K562 (cell line): ENCODE results near the gene TMEM273. TPM values are rescaled to one million over a fixed set of nuclear protein-coding genes. Genes with fewer than 3 reads are reported as not detected.

Source experiments
- ATAC-seq: fragments of 200-7000 bp; cut with Tn5 transposase; 3 replicates; pipeline ENCODE4 v1.9.1; 2020; ENCODE audit warnings: moderate library complexity
- BruUV-seq: library from RNA; stranded (reverse); fragments of 400-500 nt; replicated peaks from 2 replicates; lab custom pipeline; 2021; lab: Mats Ljungman, UMichigan
- CTCF ChIA-PET: fragments of 300-600 bp; formaldehyde crosslinking; extraction: SDS; loops from one replicate; lab custom pipeline; 2021; ENCODE audit warnings: low intra/inter-chr PET ratio; lab: Yijun Ruan, JAX
- POLR2A ChIA-PET: fragments of 300-600, 350-650 bp; sonication (Branson Sonifier 250); formaldehyde crosslinking; extraction: SDS; loops from one replicate; lab custom pipeline; 2021; ENCODE audit warnings: antibody characterized with exemption, inconsistent platforms; lab: Yijun Ruan, JAX
- DNase-seq, 4 experiments: peaks; one replicate each; pipeline versions ENCODE4 v3.0.0 to v3.0.0-alpha.2; 2011 to 2018; ENCODE audit warnings: low spot score in 3 of 4, mixed read lengths in 3 of 4; ENCODE audit errors: extremely low read depth in 1 of 4
- FAIRE-seq: peaks from 2 replicates; lab custom pipeline; 2011; peaks lifted over from hg19 to GRCh38; lab: Jason Lieb, UNC
- H2AFZ ChIP-seq: 2 replicates; pipeline ENCODE4 v1.6.0; 2011; ENCODE audit warnings: low read depth, low read length, control low read depth, inconsistent platforms
- H3K27ac ChIP-seq: fragments of 200-600 bp; 3 replicates; pipeline ENCODE4 v1.8.0; 2011; ENCODE audit warnings: low read depth, mild to moderate bottlenecking, control low read depth, inconsistent platforms, low read length, moderate library complexity, mixed read lengths; ENCODE audit errors: extremely low read depth
- H3K27me3 ChIP-seq, 2 experiments: fragments of 300-600 bp in 1 of 2; 2 replicates in 1 of 2; 3 replicates in 1 of 2; pipeline versions ENCODE4 v1.6.0 to v1.8.0; 2011; ENCODE audit warnings: inconsistent platforms in 2 of 2, low read length in 2 of 2, mild to moderate bottlenecking in 1 of 2, mixed read lengths in 1 of 2, moderate library complexity in 1 of 2; ENCODE audit not compliant: control insufficient read depth in 2 of 2, insufficient read depth in 2 of 2
- H3K36me3 ChIP-seq: fragments of 300-600 bp; 3 replicates; pipeline ENCODE4 v1.8.0; 2011; ENCODE audit warnings: mild to moderate bottlenecking, low read length, inconsistent platforms; ENCODE audit not compliant: control insufficient read depth, insufficient read depth
- H3K4me1 ChIP-seq, 2 experiments: fragments of 200-600 bp in 1 of 2; replicated peaks in 1 of 2; 2 replicates in 1 of 2; 3 replicates in 1 of 2; pipeline versions ENCODE4 v1.5.1 to v1.8.0; 2011; ENCODE audit warnings: inconsistent platforms in 2 of 2, low read length in 2 of 2, mild to moderate bottlenecking in 1 of 2, mixed read lengths in 1 of 2, moderate library complexity in 1 of 2; ENCODE audit not compliant: control insufficient read depth in 2 of 2, insufficient read depth in 2 of 2
- H3K4me2 ChIP-seq: 2 replicates; pipeline ENCODE4 v1.6.1; 2011; ENCODE audit warnings: low read length, control low read depth, inconsistent platforms, mixed read lengths; ENCODE audit not compliant: insufficient read depth
- H3K4me3 ChIP-seq: fragments of 200-600 bp; sonication (generic), shearing (Covaris generic); 2 replicates; pipeline ENCODE4 v1.5.1; 2016; ENCODE audit warnings: control low read depth, inconsistent platforms
- H3K79me2 ChIP-seq: fragments of 200-600 bp; 3 replicates; pipeline ENCODE4 v1.8.0; 2011; ENCODE audit warnings: low read length, inconsistent platforms; ENCODE audit not compliant: control insufficient read depth, insufficient read depth
- H3K9ac ChIP-seq, 2 experiments: 2 replicates each; pipeline versions ENCODE4 v1.6.0 to v1.6.1; 2011; ENCODE audit warnings: low read depth in 2 of 2, low read length in 2 of 2, control low read depth in 1 of 2, inconsistent platforms in 1 of 2, mild to moderate bottlenecking in 1 of 2, mixed read lengths in 1 of 2; ENCODE audit not compliant: insufficient read depth in 1 of 2
- H3K9me1 ChIP-seq: one replicate; pipeline ENCODE4 v1.6.0; 2011; ENCODE audit warnings: inconsistent platforms, mild to moderate bottlenecking, low read length, moderate library complexity; ENCODE audit not compliant: control insufficient read depth, insufficient read depth
- H3K9me3 ChIP-seq: replicated peaks from 2 replicates; pipeline ENCODE4 v1.5.1; 2011; ENCODE audit warnings: low read depth, low read length, inconsistent platforms; ENCODE audit not compliant: control insufficient read depth, insufficient read depth
- H4K20me1 ChIP-seq: replicated peaks from 2 replicates; pipeline ENCODE4 v1.6.1; 2011; ENCODE audit warnings: low read length, inconsistent platforms, mixed read lengths; ENCODE audit not compliant: control insufficient read depth, insufficient read depth
- CBX2 ChIP-seq: fragments of 200-600 bp; sonication (generic); IDR thresholded peaks from one replicate; pipeline ENCODE4 v1.6.1; 2012; ENCODE audit warnings: mild to moderate bottlenecking, low read length, inconsistent platforms; ENCODE audit not compliant: insufficient read depth, poor library complexity, severe bottlenecking
- CXXC5 ChIP-seq: fragments of 250-450 bp; sonication (Bioruptor Pico); IDR thresholded peaks from 2 replicates; pipeline ENCODE4 v1.8.0; 2022; ENCODE audit warnings: inconsistent platforms, mild to moderate bottlenecking, moderate library complexity
- HSF4 ChIP-seq: fragments of 250-450 bp; sonication (Bioruptor Pico); IDR thresholded peaks from 2 replicates; pipeline ENCODE4 v2.1.2; 2022; ENCODE audit warnings: mild to moderate bottlenecking, moderate library complexity, borderline replicate concordance
- KDM1A ChIP-seq, 2 experiments: fragments of 450-650 bp; IDR thresholded peaks; 2 replicates each; pipeline ENCODE4 v1.6.1; 2016; ENCODE audit warnings: mild to moderate bottlenecking in 2 of 2
- ZNF133 ChIP-seq: fragments of 250-450 bp; sonication (Bioruptor Pico); IDR thresholded peaks from 2 replicates; pipeline ENCODE4 v1.4.0; 2020; ENCODE audit warnings: mild to moderate bottlenecking
- ZNF696 ChIP-seq: fragments of 250-450 bp; sonication (Bioruptor Pico); conservative IDR thresholded peaks from 2 replicates; pipeline ENCODE4 v1.4.0; 2020; ENCODE audit warnings: mild to moderate bottlenecking, moderate library complexity
- ZNF699 ChIP-seq: fragments of 250-450 bp; sonication (Bioruptor Pico); IDR thresholded peaks from 2 replicates; pipeline ENCODE4 v1.8.0; 2021; ENCODE audit warnings: mild to moderate bottlenecking, moderate library complexity; ENCODE audit not compliant: insufficient replicate concordance
- WGBS: fragments of 100-300 bp; shearing (Covaris generic); methylation state at CpG from one replicate; pipeline ENCODE4 v1.1.6; 2016; ENCODE audit warnings: low coverage, mixed read lengths; ENCODE audit not compliant: insufficient coverage; ENCODE audit errors: missing lambda C conversion rate; 5-methylcytosine and 5-hydroxymethylcytosine counted together
- in situ Hi-C: fragments of 300-500 bp; cut with MboI; formaldehyde crosslinking; loops from 4 replicates; pipeline ENCODE4 v1.15.0; 2018; ENCODE audit warnings: inconsistent platforms, mixed read lengths
- intact Hi-C: fragments of 100-400 bp; cut with micrococcal nuclease; formaldehyde crosslinking; loops from 2 replicates; pipeline ENCODE4 v1.14.2; 2022
- polyA plus RNA-seq, 8 experiments: library from polyadenylated mRNA; depleted of rRNA in 4 of 8; stranded (reverse) in 5 of 8; unstranded in 3 of 8; fragments of >200 nt; fragmentation: Nextera tagmentation in 2 of 8; fragmentation: Illumina TruSeq in 1 of 8; extraction: Ambion mirVana in 2 of 8; extraction: Trizol in 1 of 8; gene quantifications; 2 replicates each; pipeline versions ENCODE4 v1.2.1 to v1.2.3, GENCODE V29; 2011 to 2014; ENCODE audit warnings: inconsistent platforms in 1 of 8, missing spikeins in 1 of 8
- total RNA-seq, 7 experiments: library from RNA; depleted of rRNA in 6 of 7; stranded (reverse); fragments of >200 nt in 6 of 7; fragmentation: Illumina TruSeq in 2 of 7; extraction: Trizol in 2 of 7; gene quantifications; 2 replicates each; pipeline versions ENCODE4 v1.2.1 to v1.2.3, GENCODE V29; 2011 to 2021; ENCODE audit warnings: low replicate concordance in 1 of 7

TMEM273 gene
- total and polyA plus RNA-seq, 9 of the 15 experiments (the other 6 are each of a cell fraction or from before 2014, with no cell fraction given) = 39.2 to 131 (median 95.6) TPM

DNA sequence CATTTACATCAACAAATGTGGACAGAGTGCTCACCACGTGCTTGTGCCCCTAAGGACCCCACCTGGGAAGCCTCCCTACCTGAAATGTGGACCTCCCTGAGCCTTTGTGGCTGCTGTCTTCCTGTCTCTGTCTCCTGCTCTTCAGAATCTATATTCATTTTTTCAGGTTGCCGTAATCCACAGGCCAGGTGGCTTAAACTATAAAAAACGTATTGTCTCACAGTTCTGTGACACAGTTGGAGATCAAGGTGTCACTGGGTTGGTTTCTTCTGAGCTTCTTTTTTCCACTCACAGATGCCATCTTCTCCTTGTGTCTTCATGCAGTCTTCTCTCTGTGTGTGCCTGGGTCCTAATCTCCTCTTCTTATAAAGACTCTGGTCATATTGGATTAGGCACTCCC lies 67.3 kb downstream of the TMEM273 start (continued):
- no peak for TF ChIP-seq CXXC5
- TF ChIP-seq ZNF699 (CRISPR knock-in tag) = no peak
- no peak for TF ChIP-seq CBX2
- TF ChIP-seq ZNF133 = no peak
- TF ChIP-seq HSF4 = no peak
- TF ChIP-seq KDM1A (IDR thresholded peaks at IDR 0.05) = no peak

- BruUV-seq = no TSS peak
- H4K20me1 ChIP-seq = no peaks in the 10 kb centered on the region
- ATAC-seq (no peak), DNase-seq (no peak), FAIRE-seq (no peak)
- POLR2A ChIA-PET = no interaction called here
- 1% methylated on average over 3 of the region's 3 CpGs for WGBS
- H3K9me1 ChIP-seq = no peaks in the 10 kb centered on the region
- H3K9me3 ChIP-seq = no peaks in the 10 kb centered on the region
- peaks cover 6 to 10% of the 10 kb centered on the region in 2 experiments; a peak in 3 of 5 replicates for H3K4me1 ChIP-seq
- H3K4me3 ChIP-seq = no peak overlapping the region
- CTCF ChIA-PET = no interaction called here
- in situ Hi-C loops = no loop called here
- peaks cover 0 to 4% of the 10 kb centered on the region in 2 experiments; a peak in 1 of 5 replicates for H3K27me3 ChIP-seq
- H3K79me2 ChIP-seq = peaks cover 3% of the 10 kb centered on the region; the same call in 2 of the 3 replicates
- TF ChIP-seq ZNF696 = no peak
- H3K36me3 ChIP-seq = no peaks in the 10 kb centered on the region
- H3K27ac ChIP-seq = no peak overlapping the region
- intact Hi-C loops = loop anchor here (2.0 to 5.0 kb wide), 2 partner anchors 41 to 137 kb away; no protein-coding TSS in a partner anchor
- H3K9ac ChIP-seq = no peak overlapping the region
- H2AFZ ChIP-seq = no peak overlapping the region
- no peak overlapping the region for H3K4me2 ChIP-seq
These were observed 68.4 kb downstream of the TMEM273 start for GRCh38 chr10:49119746-49120145.
